D721Med (cell line): ENCODE results near the gene PTPRCAP.
"Not testable (repeated sequence)": the region's sequence is repeated elsewhere in the genome, so short reads cannot be mapped to it uniquely, and the experiment has no call there.

ENCODE experiments used
- DNase-seq: peaks from one replicate; pipeline ENCODE4 v3.0.0; 2011; ENCODE audit warnings: low spot score; ENCODE audit not compliant: insufficient read length
- FAIRE-seq: peaks from 2 replicates; lab custom pipeline; 2011; peaks lifted over from hg19 to GRCh38; lab: Jason Lieb, UNC
- CTCF ChIP-seq: IDR thresholded peaks from 2 replicates; pipeline ENCODE4 v1.5.1; 2012; ENCODE audit warnings: mild to moderate bottlenecking, control low read depth; ENCODE audit not compliant: insufficient read depth; ENCODE audit errors: missing control alignments

PTPRCAP gene

GRCh38 chr11:67437082-67437808 is at the start of gene PTPRCAP:
Gene PTPRCAP, minus strand, starts transcription at chr11:67437682. Its CDS starts 63 bp downstream, at chr11:67437619.
- no peak for FAIRE-seq
- TF ChIP-seq CTCF = no peak
- DNase-seq = no peak

GRCh38 chr11:67486481-67487195 is 49.2 kb upstream of the PTPRCAP start:
- no peak for TF ChIP-seq CTCF
- DNase-seq (no peak), FAIRE-seq (no peak)

- not testable (repeated sequence) for FAIRE-seq, DNase-seq
These were observed 48.4 kb upstream of the PTPRCAP start for GRCh38 chr11:67485873-67486361.

- FAIRE-seq = no peak
These were observed 47.4 kb upstream of the PTPRCAP start for GRCh38 chr11:67484847-67485311.

GRCh38 chr11:67483831-67484665 is 46.6 kb upstream of the PTPRCAP start:
- no peak for FAIRE-seq
- TF ChIP-seq CTCF = no peak
- no peak for DNase-seq

More at GRCh38 chr11:67484847-67485311, 47.4 kb upstream of the PTPRCAP start:
- no peak for TF ChIP-seq CTCF
- no peak for DNase-seq

GRCh38 chr11:67482827-67483798 is 45.6 kb upstream of the PTPRCAP start, which contains the start of gene AIP:
Gene AIP, plus strand, starts transcription at chr11:67483026. Its CDS starts 133 bp downstream, at chr11:67483159.
- no peak for TF ChIP-seq CTCF
- no peak for FAIRE-seq
- peak; percentile 98 for DNase-seq
